Activated naive CD8-positive, alpha-beta T cell treated with anti-CD3 and anti-CD28 coated beads for 36 hours (primary cell): ENCODE data around the gene PSMD7. TPM values are rescaled to one million over a fixed set of nuclear protein-coding genes. Genes with fewer than 3 reads are reported as not detected.
A peak's percentile ranks its signal among the peaks of the same experiment; 100 is the strongest.
"Not testable (repeated sequence)": the region's sequence is repeated elsewhere in the genome, so short reads cannot be mapped to it uniquely, and the experiment has no call there.

Experiments
- DNase-seq: peaks from one replicate; pipeline ENCODE4 v3.0.0; 2021
- H3K27ac Mint-ChIP-seq: one replicate; pipeline ENCODE4 v1.8.0; 2022; ENCODE audit warnings: mild to moderate bottlenecking, moderate library complexity, mixed read lengths
- H3K27me3 Mint-ChIP-seq: one replicate; pipeline ENCODE4 v1.8.0; 2022; ENCODE audit warnings: mild to moderate bottlenecking, mixed read lengths
- H3K36me3 Mint-ChIP-seq: one replicate; pipeline ENCODE4 v1.8.0; 2021; ENCODE audit warnings: mild to moderate bottlenecking, mixed read lengths
- H3K4me1 Mint-ChIP-seq: one replicate; pipeline ENCODE4 v1.8.0; 2021; ENCODE audit warnings: mixed read lengths
- H3K4me3 Mint-ChIP-seq: one replicate; pipeline ENCODE4 v1.8.0; 2022; ENCODE audit warnings: mild to moderate bottlenecking, moderate library complexity, mixed read lengths
- H3K9me3 Mint-ChIP-seq: one replicate; pipeline ENCODE4 v1.8.0; 2022; ENCODE audit warnings: mixed read lengths
- total RNA-seq, 2 experiments: library from RNA; stranded (reverse); gene quantifications; one replicate each; pipeline ENCODE4 v1.2.3, GENCODE V29; 2021

The PSMD7 gene
- total RNA-seq, 2 experiments from 2014 or later: 135 to 145 TPM

DNA sequence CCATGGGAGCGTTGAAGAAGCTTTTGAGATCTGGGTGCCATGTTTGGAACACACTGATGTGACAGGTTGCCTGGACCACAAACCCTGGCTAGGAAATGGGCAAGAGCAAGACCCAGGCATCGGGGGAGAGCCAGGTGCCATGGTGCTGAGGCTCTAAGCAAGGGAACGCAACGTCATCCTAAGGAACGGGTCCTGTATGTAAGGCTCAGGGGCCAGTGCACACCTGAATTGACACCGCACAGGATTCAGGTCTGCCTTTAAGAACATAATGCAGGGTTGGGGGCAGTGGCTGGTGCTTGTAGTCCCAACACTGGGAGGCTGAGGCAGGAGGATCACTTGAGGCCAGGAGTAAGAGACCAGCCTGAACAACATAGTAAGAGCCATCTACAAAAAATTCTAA lies 10.8 kb downstream of the PSMD7 start:
- Mint-ChIP-seq H3K9me3 (no peaks in the 10 kb centered on the region), H3K27me3 (no peaks in the 10 kb centered on the region), H3K27ac (no peak overlapping the region), H3K36me3 (peaks cover 19% of the 10 kb centered on the region), H3K4me1 (peaks cover 3% of the 10 kb centered on the region), H3K4me3 (no peak overlapping the region)
- no peak for DNase-seq

DNA sequence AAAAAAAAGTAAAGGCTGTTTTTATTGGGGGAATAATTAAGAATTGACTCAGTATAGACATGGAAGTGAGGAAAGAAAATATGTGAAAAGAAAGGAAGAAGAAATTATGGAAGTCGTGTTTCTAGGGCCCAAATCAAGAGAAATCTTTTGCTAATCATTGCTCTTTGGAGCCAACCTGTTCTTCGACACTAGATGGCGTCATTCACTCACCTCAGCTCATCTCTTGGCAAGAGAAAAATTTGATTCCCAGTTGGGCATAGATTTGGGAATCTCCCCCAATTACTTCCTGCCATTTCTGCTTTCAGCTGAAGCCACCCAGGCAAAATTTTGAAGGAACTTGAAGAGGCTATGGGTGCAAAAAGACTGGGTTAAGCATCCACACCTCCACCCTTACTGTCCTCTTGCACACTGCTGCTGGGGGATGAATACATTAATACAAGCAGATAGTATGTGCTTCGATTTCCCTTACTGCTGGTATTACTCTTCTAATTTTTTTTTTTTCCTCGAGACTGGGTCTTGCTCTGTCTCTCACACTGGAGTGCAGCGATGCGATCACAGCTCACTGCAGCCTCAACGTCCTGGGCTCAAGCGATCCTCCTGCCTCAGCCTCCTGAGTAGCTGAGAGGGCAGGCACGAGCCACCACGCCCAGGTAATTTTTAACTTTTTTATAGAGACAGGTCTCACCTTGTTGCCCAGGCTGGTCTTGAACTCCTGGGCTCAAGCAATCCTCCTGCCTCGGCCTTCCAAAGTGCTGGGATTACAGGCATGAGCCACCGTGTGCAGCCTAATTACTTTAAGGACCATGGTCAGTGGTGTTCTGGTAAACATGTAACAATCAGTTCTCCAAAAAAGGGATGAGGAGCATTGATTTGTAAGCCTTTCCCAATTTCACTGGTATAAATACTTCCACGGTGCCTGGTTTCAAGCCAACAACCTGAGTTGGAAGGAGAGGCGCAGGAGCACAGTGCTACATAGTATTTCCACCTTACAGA lies 13.5 kb downstream of the PSMD7 start:
- no peaks in the 10 kb centered on the region for H3K9me3 Mint-ChIP-seq
- H3K4me3 Mint-ChIP-seq: no peak overlapping the region
- DNase-seq: peak; percentile 7
- H3K27me3 Mint-ChIP-seq: no peaks in the 10 kb centered on the region
- peaks cover 16% of the 10 kb centered on the region for H3K36me3 Mint-ChIP-seq
- no peak overlapping the region for H3K27ac Mint-ChIP-seq
- peaks cover 3% of the 10 kb centered on the region for H3K4me1 Mint-ChIP-seq

DNA sequence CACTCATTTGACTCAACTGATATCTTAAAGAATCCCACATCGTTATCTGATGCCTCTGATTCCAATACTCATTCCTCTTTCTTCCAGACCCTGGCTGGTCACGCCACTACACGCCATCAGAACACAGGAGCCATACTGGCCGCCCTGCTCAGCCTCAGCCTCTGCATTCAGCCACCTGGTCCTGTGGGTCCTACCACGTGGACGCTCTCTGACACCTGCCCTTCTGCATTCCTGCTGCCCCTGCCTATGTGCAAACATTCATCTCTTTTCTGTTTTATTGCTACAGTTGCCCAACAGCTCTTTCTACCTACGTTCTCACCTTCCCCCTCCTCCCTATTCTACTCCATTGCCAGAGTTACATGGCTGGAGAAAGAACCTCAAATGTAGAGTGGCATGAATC lies 18.4 kb downstream of the PSMD7 start:
- no peaks in the 10 kb centered on the region for H3K4me1 Mint-ChIP-seq
- peaks cover 12% of the 10 kb centered on the region for H3K36me3 Mint-ChIP-seq
- DNase-seq: no peak
- H3K9me3 Mint-ChIP-seq: no peaks in the 10 kb centered on the region
- no peak overlapping the region for H3K27ac Mint-ChIP-seq
- no peaks in the 10 kb centered on the region for H3K27me3 Mint-ChIP-seq
- no peak overlapping the region for H3K4me3 Mint-ChIP-seq

DNA sequence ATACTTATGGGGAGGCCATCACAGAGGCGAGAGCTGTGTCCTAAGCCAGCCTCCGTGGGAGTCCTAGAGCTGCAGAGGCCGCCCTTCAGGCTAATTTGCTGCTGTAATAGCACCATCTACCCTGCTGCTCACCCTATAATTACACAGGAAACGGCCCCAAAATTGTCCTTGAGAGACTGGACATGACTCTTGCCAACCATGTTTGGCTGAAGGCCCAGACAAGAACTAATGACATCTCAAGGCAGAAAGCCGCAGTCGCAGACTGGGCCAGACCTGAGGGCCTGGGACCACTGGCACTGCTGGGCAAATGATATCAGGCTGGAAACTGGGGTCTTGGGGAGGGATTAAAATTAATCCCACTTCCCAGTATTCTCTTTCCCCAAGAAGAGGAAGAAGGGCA lies 24.1 kb downstream of the PSMD7 start:
- H3K27ac Mint-ChIP-seq: no peak overlapping the region
- no peak overlapping the region for H3K4me3 Mint-ChIP-seq
- no peaks in the 10 kb centered on the region for H3K27me3 Mint-ChIP-seq
- DNase-seq: no peak
- H3K9me3 Mint-ChIP-seq: no peaks in the 10 kb centered on the region
- no peaks in the 10 kb centered on the region for H3K36me3 Mint-ChIP-seq
- no peaks in the 10 kb centered on the region for H3K4me1 Mint-ChIP-seq

DNA sequence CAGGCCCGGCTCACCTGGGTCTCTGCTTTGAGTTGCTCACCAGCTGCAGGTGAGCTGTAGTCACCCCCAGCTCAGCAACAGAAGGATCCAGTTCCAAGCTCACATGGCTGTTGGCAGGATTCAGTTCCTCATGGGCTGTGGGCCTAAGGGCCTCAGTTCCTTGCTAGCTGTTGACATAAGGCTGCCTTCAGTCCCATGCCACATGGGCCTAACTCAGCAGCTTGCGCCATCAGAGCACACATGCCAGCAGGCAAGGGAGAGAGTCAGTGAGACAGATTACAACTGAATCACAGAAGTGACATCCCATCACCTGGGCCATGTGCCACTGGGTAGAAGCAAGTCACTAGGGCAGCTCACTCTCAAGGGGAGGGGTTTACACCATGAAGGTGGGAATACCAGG lies 24.7 kb downstream of the PSMD7 start:
- H3K27ac Mint-ChIP-seq: no peak overlapping the region
- no peaks in the 10 kb centered on the region for H3K27me3 Mint-ChIP-seq
- H3K4me1 Mint-ChIP-seq: no peaks in the 10 kb centered on the region
- H3K4me3 Mint-ChIP-seq: no peak overlapping the region
- H3K9me3 Mint-ChIP-seq: no peaks in the 10 kb centered on the region
- peaks cover 5% of the 10 kb centered on the region for H3K36me3 Mint-ChIP-seq
- DNase-seq: no peak

DNA sequence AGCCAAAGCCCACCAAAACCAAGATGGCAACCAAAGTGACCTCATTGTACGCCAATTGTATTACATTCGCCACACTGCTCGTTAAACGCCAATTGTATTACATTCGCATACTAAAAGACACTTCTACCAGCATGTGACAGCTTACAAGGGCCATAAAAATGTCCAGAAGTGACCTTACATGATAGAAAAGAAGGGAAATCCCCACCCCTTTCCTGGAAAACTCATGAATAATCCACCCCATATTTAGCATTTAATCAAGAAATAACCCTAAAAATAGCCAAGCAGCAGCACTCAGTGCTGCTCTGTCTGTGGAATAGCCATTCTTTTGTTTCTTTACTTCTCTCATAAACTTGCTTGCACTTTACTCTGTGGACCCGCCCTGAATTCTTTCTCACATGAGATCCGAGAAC lies 25.7 kb downstream of the PSMD7 start:
- H3K4me3 Mint-ChIP-seq: no peak overlapping the region
- H3K27ac Mint-ChIP-seq: no peak overlapping the region
- no peaks in the 10 kb centered on the region for H3K9me3 Mint-ChIP-seq
- no peaks in the 10 kb centered on the region for H3K4me1 Mint-ChIP-seq
- H3K27me3 Mint-ChIP-seq: no peaks in the 10 kb centered on the region
- H3K36me3 Mint-ChIP-seq: peaks cover 11% of the 10 kb centered on the region
- DNase-seq: no peak

DNA sequence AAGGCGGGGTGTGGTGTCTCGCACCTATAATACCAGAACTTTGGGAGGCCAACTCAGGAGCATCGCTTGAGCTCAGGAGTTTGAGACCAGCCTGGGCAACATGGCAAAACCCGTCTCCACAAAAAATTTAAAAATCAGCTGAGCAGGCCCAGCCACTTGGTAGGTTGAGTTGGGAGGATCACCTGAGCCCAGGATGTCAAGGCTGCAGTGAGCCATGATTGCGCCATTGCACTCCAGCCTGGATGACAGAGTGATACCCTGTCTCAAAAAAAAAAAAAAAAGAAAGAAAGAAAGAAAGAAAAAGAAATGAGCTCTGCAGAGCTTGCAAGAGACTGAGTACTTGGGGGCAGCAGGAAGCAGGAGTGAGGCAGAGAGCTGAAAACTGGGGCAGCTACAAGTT lies 28.2 kb downstream of the PSMD7 start:
- not testable (repeated sequence) for H3K27me3 Mint-ChIP-seq, H3K9me3 Mint-ChIP-seq, DNase-seq, H3K4me3 Mint-ChIP-seq, H3K27ac Mint-ChIP-seq, H3K4me1 Mint-ChIP-seq
- H3K36me3 Mint-ChIP-seq: peaks cover 17% of the 10 kb centered on the region

DNA sequence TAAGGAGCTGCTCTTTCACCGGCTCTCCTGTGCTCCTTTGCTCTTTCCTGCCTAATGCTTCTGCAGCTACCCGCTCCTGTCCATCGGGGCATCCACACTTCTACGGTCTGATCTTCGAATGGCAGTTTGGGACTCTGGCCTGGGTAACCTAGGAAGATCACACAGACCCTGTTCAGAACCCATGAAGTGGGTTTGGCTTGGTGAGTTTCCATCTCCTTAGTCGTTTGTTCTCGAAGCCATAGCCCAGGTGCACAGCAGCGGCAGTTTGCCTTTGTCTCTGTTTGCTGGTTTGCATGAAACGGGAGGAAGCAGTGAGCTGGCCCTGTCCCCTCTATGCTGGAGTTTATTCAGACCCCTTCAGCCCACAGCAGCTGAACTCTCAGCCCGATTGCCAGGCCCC lies 29.0 kb downstream of the PSMD7 start:
- Mint-ChIP-seq H3K4me1 (no peaks in the 10 kb centered on the region), H3K9me3 (no peaks in the 10 kb centered on the region), H3K27ac (no peak overlapping the region), H3K4me3 (no peak overlapping the region), H3K36me3 (peaks cover 17% of the 10 kb centered on the region), H3K27me3 (no peaks in the 10 kb centered on the region)
- no peak for DNase-seq

DNA sequence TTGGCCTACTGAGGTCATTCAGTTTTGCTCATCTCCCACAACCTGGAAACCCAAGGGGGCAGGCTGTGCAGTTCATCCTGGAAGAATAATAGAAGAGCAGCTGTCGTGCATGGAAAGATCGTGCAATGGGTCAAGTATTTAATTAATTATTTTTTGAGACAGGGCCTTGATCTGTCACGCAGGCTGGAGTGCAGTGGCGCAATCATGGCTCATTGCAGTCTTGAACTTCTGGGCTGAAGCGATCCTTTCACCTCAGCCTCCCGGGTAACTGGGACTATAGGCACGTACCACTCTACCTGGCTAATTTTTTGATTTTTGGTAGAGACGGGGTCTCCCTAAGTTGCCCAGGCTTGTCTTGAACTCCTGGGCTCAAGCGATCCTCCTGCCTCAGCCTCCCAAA lies 31.7 kb downstream of the PSMD7 start:
- not testable (repeated sequence) for DNase-seq, H3K4me1 Mint-ChIP-seq, H3K4me3 Mint-ChIP-seq, H3K9me3 Mint-ChIP-seq, H3K27ac Mint-ChIP-seq, H3K27me3 Mint-ChIP-seq
- peaks cover 23% of the 10 kb centered on the region for H3K36me3 Mint-ChIP-seq

DNA sequence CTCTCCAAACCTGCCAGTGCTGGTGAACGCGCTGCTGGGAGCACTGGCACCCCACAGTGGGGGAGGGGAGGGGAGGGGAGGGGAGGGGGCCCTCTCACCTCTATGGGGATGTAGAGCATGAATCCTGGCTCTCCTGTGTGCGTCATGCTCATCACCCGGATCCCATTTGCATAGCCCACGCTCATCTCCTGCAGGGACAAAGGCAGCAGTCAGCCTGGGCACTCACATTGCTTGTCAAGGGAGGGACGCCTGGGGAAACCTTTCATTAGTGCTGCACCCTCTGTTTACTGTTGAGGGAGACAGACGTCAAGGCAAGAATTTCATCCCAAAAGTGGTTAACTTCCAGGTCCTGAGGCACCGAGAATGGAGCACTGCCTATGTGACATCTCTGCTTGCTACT lies 35.9 kb downstream of the PSMD7 start:
- H3K4me1 Mint-ChIP-seq, H3K4me3 Mint-ChIP-seq, H3K27me3 Mint-ChIP-seq, H3K27ac Mint-ChIP-seq, DNase-seq, H3K9me3 Mint-ChIP-seq: not testable (repeated sequence)
- H3K36me3 Mint-ChIP-seq: peaks cover 15% of the 10 kb centered on the region

DNA sequence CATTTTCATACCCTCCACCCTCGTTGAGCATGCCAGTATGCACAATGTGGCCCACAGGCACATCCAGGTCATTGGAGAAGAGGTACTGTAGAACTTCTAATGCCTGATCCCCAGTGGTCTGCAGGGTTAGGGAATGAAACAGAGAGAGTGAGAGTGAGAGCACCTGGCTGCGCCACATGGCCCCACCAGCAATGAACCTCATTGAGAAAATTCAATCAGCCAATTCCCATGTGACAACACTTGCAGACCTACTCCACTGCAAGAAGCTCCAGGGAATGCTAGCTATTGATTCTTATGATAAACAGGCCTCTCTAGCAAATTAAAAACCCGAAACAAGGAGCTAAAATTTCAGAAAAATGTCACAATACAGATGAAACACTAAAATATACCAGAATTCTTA lies 40.9 kb downstream of the PSMD7 start:
- H3K4me1 Mint-ChIP-seq, H3K4me3 Mint-ChIP-seq, H3K27me3 Mint-ChIP-seq, H3K9me3 Mint-ChIP-seq, H3K27ac Mint-ChIP-seq, DNase-seq, H3K36me3 Mint-ChIP-seq: not testable (repeated sequence)

DNA sequence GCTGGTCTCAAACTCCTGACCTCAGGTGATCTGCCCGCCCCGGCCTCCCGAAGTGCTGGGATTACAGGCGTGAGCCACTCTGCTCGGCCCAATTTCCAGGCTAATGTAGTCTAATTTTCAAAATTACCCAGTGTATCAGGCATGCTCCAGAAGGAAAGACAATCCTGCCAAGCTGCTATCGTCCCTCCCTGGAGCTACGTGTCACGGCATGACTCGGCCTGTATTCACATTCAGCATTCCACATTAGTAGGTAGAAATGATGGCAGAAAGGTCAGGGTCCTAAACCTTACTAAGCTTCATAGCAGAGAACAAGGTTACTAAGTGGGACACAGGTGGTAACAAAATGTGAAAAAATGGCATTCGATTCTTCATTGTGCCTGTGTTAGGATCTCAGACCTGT lies 42.6 kb downstream of the PSMD7 start:
- DNase-seq, H3K9me3 Mint-ChIP-seq, H3K36me3 Mint-ChIP-seq, H3K27me3 Mint-ChIP-seq, H3K4me3 Mint-ChIP-seq, H3K4me1 Mint-ChIP-seq, H3K27ac Mint-ChIP-seq: not testable (repeated sequence)

DNA sequence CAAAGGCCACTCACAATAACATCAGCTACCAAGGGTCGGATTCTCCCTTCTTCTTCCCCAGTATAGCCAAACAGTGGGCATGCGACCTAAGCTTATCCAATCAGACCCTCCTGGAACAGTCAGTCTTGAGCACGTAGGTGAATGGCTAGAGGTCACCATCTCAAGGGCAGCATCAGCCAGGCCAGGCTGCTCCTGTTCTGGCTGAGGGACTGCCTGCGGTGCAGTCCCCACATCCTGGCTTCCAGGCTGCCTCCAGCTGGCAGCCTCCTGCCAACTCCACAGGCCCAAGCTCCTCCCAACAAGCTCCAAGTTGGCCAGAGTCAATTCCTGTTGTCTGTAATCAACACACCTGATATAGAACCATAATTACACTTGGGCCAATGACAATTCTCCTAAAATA lies 56.4 kb downstream of the PSMD7 start:
- DNase-seq, H3K36me3 Mint-ChIP-seq, H3K27me3 Mint-ChIP-seq, H3K4me1 Mint-ChIP-seq, H3K9me3 Mint-ChIP-seq, H3K27ac Mint-ChIP-seq, H3K4me3 Mint-ChIP-seq: not testable (repeated sequence)
